ENCODE results near the gene CTNNA2. TPM values are rescaled to one million over a fixed set of nuclear protein-coding genes. Genes with fewer than 3 reads are reported as not detected.

CTNNA2 gene
- total and polyA plus RNA-seq, 2 of the 8 experiments (the other 6 are each of a cell fraction or from before 2014, with no cell fraction given): 3.9 to 9.0 TPM

DNA sequence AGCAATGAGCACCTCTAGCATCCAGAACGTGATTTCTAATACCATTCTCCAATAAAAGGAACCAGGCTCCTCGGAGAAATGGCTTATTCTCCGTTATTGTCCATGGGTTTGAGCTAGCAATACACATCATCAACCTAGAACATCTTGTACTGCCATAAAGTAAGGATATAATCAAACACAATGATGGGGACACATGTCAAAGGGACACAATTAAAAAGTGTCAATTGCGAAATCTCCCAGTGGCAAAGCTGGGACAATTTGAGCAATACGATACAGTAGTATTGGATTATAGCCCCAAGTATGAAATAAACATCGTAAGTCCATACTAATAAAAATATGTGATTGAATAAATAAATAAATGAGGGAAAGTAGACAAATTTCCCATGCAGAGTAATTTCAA, 108.4 kb downstream of the CTNNA2 start (continued):
- TF ChIP-seq, protein P1, sequence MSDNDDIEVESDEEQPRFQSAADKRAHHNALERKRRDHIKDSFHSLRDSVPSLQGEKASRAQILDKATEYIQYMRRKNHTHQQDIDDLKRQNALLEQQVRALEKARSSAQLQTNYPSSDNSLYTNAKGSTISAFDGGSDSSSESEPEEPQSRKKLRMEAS (IDR thresholded peaks at IDR 0.05): no peak
- no peak for TF ChIP-seq EGR1 (IDR thresholded peaks at IDR 0.05; ENCODE audit: borderline replicate concordance, low read depth, low read length)

Measured in H1 (cell line).